GM12875 (cell line): ENCODE data around the gene UAP1.
"Not testable (repeated sequence)": the region's sequence is repeated elsewhere in the genome, so short reads cannot be mapped to it uniquely, and the experiment has no call there.

ENCODE experiments used
- H3K4me3 ChIP-seq: one replicate; pipeline ENCODE4 v1.5.1; 2011; ENCODE audit warnings: low read depth, low read length, control low read depth
- CTCF ChIP-seq: IDR thresholded peaks from 2 replicates; pipeline ENCODE4 v1.5.1; 2011; ENCODE audit warnings: low read depth, mild to moderate bottlenecking, control low read depth, inconsistent platforms, low read length, moderate library complexity, borderline replicate concordance; ENCODE audit not compliant: insufficient read depth

UAP1 gene

GRCh38 chr1:162578936-162579335, 17.4 kb downstream of the UAP1 start:
- no peak overlapping the region for H3K4me3 ChIP-seq
- TF ChIP-seq CTCF = no peak

- H3K4me3 ChIP-seq = no peak overlapping the region
- no peak for TF ChIP-seq CTCF
Measured at GRCh38 chr1:162580308-162580707, 18.8 kb downstream of the UAP1 start.

GRCh38 chr1:162582901-162583300, 21.4 kb downstream of the UAP1 start:
- not testable (repeated sequence) for H3K4me3 ChIP-seq

DNA sequence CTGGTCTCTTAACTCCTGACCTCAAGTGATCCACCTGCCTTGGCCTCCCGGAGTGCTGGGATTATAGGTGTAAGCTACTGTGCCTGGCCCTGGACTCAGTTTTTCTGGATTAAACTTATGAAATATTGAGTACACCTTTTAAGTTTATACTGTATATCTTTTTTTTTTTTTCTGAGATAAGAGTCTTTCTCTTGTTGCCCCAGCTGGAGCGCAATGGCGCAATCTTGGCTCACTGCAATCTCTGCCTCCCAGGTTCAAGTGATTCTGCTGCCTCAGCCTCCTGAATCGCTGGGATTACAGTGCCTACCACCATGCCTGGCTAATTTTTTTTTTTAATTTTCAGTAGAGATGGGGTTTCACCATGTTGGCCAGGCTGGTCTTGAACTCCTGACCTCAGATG, 23.6 kb downstream of the UAP1 start:
- not testable (repeated sequence) for H3K4me3 ChIP-seq

DNA sequence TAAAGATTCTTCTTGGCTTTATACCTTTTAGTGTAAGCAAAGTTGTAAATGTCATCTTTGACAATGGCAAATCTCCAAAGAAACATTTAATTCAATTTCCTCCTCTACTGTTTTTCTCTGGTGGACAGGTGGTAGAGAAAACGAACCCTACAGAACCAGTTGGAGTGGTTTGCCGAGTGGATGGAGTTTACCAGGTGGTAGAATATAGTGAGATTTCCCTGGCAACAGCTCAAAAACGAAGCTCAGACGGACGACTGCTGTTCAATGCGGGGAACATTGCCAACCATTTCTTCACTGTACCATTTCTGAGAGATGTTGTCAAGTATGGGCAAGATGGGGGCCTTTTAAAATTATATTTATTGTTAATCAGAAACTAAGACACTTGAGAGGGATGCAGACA, 25.8 kb downstream of the UAP1 start:
- no peak overlapping the region for H3K4me3 ChIP-seq
- no peak for TF ChIP-seq CTCF

DNA sequence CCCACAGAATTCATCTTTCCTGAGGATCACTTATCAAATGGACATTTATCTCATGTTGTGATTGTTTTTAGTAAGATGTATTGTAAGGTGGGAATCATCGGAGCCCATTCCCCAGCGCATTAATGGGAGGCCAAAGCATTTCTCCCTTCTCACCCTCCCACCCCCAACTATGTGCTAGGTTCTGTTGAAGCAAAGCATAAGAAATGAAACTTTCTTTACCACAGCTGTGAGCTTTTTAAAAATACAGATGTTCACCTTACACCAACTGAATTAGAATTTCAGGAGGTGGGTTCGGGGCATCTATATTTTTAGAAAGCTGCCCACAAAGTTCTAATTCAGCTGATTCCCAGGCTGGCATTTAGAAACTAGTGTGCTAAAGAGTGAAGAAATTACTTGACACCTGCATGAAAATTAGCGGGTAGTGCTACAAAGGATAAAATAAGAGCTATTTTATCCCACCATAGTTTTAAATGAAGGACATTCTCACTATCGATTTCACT, 26.3 kb downstream of the UAP1 start:
- TF ChIP-seq CTCF = no peak
- H3K4me3 ChIP-seq = no peak overlapping the region

DNA sequence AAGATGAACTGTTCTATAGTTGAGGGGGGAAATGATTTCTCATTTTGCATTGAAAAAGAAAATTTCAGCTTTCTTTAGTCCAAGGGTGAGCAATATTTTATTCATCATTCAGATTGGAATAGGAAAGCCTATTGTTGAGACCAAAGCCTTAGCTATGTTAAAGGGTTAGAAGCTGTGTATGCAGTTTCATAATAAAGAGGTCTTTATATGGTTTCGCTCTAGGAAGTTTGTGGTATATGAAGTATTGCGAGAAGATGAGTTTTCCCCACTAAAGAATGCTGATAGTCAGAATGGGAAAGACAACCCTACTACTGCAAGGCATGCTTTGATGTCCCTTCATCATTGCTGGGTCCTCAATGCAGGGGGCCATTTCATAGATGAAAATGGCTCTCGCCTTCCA, 28.6 kb downstream of the UAP1 start:
- TF ChIP-seq CTCF = no peak
- no peak overlapping the region for H3K4me3 ChIP-seq

GRCh38 chr1:162590686-162591085, 29.2 kb downstream of the UAP1 start:
- no peak for TF ChIP-seq CTCF

More at GRCh38 chr1:162590686-162591085, 29.2 kb downstream of the UAP1 start:
- no peak overlapping the region for H3K4me3 ChIP-seq
